GF-D8 (cell line): ENCODE results near the gene KLF17.

ENCODE experiments used
- DNase-seq: peaks from one replicate; lab custom pipeline; 2025; lab: John Stamatoyannopoulos, UW

The KLF17 gene

GRCh38 chr1:44118682-44119081, at the start of gene KLF17:
Gene KLF17, plus strand, starts transcription at chr1:44118821. Its CDS starts 87 bp downstream, at chr1:44118908.
- no peak for DNase-seq

GRCh38 chr1:44071461-44071860, 47.2 kb upstream of the KLF17 start:
- DNase-seq = no peak

- DNase-seq = no peak
Observed at GRCh38 chr1:44072204-44072603, 46.4 kb upstream of the KLF17 start.

GRCh38 chr1:44072821-44073220, 45.8 kb upstream of the KLF17 start:
- no peak for DNase-seq

- DNase-seq = no peak
Observed at GRCh38 chr1:44073528-44073927, 45.1 kb upstream of the KLF17 start.

- DNase-seq = no peak
Observed at GRCh38 chr1:44074415-44074814, 44.2 kb upstream of the KLF17 start.

- DNase-seq = no peak
Observed at GRCh38 chr1:44076066-44076465, 42.6 kb upstream of the KLF17 start.

- no peak for DNase-seq
Observed at GRCh38 chr1:44077421-44077820, 41.2 kb upstream of the KLF17 start.

- DNase-seq = no peak
Observed at GRCh38 chr1:44078104-44078503, 40.5 kb upstream of the KLF17 start.

- DNase-seq = no peak
Observed at GRCh38 chr1:44079566-44079965, 39.1 kb upstream of the KLF17 start.

GRCh38 chr1:44084998-44085675, 33.5 kb upstream of the KLF17 start:
- DNase-seq = no peak

- DNase-seq = no peak
Observed at GRCh38 chr1:44086692-44087474, 31.7 kb upstream of the KLF17 start.

GRCh38 chr1:44089371-44090048, 29.1 kb upstream of the KLF17 start:
- DNase-seq = no peak

- no peak for DNase-seq
Observed at GRCh38 chr1:44090429-44091252, 28.0 kb upstream of the KLF17 start.

GRCh38 chr1:44094047-44094446, 24.6 kb upstream of the KLF17 start:
- DNase-seq = no peak

- DNase-seq = no peak
Observed at GRCh38 chr1:44100183-44100868, 18.3 kb upstream of the KLF17 start.

GRCh38 chr1:44101328-44101727, 17.3 kb upstream of the KLF17 start:
- no peak for DNase-seq

GRCh38 chr1:44103270-44104131, 15.1 kb upstream of the KLF17 start:
- DNase-seq = no peak

GRCh38 chr1:44105810-44106209, 12.8 kb upstream of the KLF17 start:
- no peak for DNase-seq

- DNase-seq = no peak
Observed at GRCh38 chr1:44108241-44108640, 10.4 kb upstream of the KLF17 start.

- DNase-seq = no peak
Observed at GRCh38 chr1:44108971-44109370, 9.7 kb upstream of the KLF17 start.
